Measurements from ENCODE around the gene HTR2A.

HTR2A gene

DNA sequence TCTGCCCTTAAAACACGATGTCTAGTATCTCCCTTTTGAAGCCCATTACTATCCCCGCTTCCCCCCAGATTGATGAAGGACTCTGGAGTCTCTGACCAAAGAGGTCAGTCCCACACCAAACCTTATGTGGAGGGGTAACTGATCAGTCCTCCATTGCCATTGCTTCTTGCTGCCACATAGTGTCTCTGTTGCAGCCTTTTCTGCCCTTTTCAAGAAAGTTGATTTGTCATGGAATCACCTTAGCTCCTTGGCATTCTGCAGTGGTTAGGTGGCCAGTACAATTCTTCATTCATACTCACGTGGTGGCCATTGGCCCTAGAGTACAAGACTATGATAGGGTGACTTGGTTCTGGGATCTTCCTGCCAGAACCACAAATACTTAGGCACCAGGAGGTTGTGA, 8.4 kb upstream of the HTR2A start:
- H3K27ac ChIP-seq (ENCODE audit: low read length): no peak overlapping the region
- H3K4me3 ChIP-seq (ENCODE audit: low read length): no peak overlapping the region
- TF ChIP-seq EZH2phosphoT487 (IDR thresholded peaks at IDR 0.05; ENCODE audit: low read length): no peak
- no peak for TF ChIP-seq EZH2 (optimal IDR thresholded peaks at IDR 0.05; ENCODE audit: low read depth, low read length)
- TF ChIP-seq, protein P1, sequence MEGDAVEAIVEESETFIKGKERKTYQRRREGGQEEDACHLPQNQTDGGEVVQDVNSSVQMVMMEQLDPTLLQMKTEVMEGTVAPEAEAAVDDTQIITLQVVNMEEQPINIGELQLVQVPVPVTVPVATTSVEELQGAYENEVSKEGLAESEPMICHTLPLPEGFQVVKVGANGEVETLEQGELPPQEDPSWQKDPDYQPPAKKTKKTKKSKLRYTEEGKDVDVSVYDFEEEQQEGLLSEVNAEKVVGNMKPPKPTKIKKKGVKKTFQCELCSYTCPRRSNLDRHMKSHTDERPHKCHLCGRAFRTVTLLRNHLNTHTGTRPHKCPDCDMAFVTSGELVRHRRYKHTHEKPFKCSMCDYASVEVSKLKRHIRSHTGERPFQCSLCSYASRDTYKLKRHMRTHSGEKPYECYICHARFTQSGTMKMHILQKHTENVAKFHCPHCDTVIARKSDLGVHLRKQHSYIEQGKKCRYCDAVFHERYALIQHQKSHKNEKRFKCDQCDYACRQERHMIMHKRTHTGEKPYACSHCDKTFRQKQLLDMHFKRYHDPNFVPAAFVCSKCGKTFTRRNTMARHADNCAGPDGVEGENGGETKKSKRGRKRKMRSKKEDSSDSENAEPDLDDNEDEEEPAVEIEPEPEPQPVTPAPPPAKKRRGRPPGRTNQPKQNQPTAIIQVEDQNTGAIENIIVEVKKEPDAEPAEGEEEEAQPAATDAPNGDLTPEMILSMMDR (IDR thresholded peaks at IDR 0.05; ENCODE audit: low read length): no peak
- no peaks in the 10 kb centered on the region for H3K27me3 ChIP-seq (replicated peaks; ENCODE audit: insufficient read depth, low read length)
- no peaks in the 10 kb centered on the region for H3F3A ChIP-seq (ENCODE audit: insufficient read depth, low read length)
- no peaks in the 10 kb centered on the region for H3K9me3 ChIP-seq (replicated peaks; ENCODE audit: insufficient read depth, low read length)
- H3K9ac ChIP-seq (ENCODE audit: low read length): no peak overlapping the region
- no peaks in the 10 kb centered on the region for H3K79me2 ChIP-seq (ENCODE audit: low read length)
- H3K36me3 ChIP-seq (replicated peaks; ENCODE audit: insufficient read depth, low read length): no peaks in the 10 kb centered on the region
- no peaks in the 10 kb centered on the region for H3K9me2 ChIP-seq (replicated peaks; ENCODE audit: insufficient read depth, low read length)
- no peaks in the 10 kb centered on the region for H4K20me1 ChIP-seq (ENCODE audit: insufficient read depth, low read length)
- H3K4me1 ChIP-seq (ENCODE audit: low read length): no peaks in the 10 kb centered on the region
- H3K4me2 ChIP-seq (ENCODE audit: low read depth, low read length): no peak overlapping the region
- no peak for DNase-seq
- H2AFZ ChIP-seq (ENCODE audit: low read length): no peak overlapping the region

GRCh38 chr13:46903748-46904147, 6.9 kb upstream of the HTR2A start:
- Histone ChIP-seq H3K9me3 (replicated peaks; ENCODE audit: insufficient read depth, low read length) (no peaks in the 10 kb centered on the region), H3K36me3 (replicated peaks; ENCODE audit: insufficient read depth, low read length) (no peaks in the 10 kb centered on the region)

DNA sequence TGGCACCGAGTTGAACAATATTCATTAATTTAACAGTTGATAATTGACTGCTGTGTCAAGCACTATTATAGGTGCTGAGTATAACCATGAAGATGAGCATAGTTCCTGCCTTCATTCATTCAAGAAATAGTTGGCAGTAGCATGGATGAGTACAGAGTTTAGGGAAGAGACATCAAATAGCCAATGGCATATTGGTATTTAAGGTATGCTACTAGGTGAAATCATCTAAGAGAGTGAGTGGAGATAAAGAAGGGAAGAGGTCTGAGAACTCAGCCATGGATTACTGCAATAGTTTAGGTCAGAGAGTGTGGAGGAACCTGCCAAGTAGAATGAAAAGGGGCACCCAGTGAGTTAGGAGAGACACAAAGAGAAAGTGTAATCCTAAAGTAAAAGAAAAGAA, 4.9 kb upstream of the HTR2A start:
- no peaks in the 10 kb centered on the region for H3K27me3 ChIP-seq (replicated peaks; ENCODE audit: insufficient read depth, low read length)
- H3K4me2 ChIP-seq (ENCODE audit: low read depth, low read length): no peak overlapping the region
- H3K9me2 ChIP-seq (replicated peaks; ENCODE audit: insufficient read depth, low read length): no peaks in the 10 kb centered on the region
- H3K36me3 ChIP-seq (replicated peaks; ENCODE audit: insufficient read depth, low read length): no peaks in the 10 kb centered on the region
- no peak overlapping the region for H3K4me3 ChIP-seq (ENCODE audit: low read length)
- DNase-seq: no peak
- no peak for TF ChIP-seq EZH2phosphoT487 (IDR thresholded peaks at IDR 0.05; ENCODE audit: low read length)
- TF ChIP-seq EZH2 (optimal IDR thresholded peaks at IDR 0.05; ENCODE audit: low read depth, low read length): no peak
- TF ChIP-seq, protein P1 (IDR thresholded peaks at IDR 0.05; ENCODE audit: low read length): no peak
- H3K9ac ChIP-seq (ENCODE audit: low read length): no peak overlapping the region
- H2AFZ ChIP-seq (ENCODE audit: low read length): no peak overlapping the region
- no peaks in the 10 kb centered on the region for H3K9me3 ChIP-seq (replicated peaks; ENCODE audit: insufficient read depth, low read length)
- no peaks in the 10 kb centered on the region for H3F3A ChIP-seq (ENCODE audit: insufficient read depth, low read length)
- no peak overlapping the region for H3K27ac ChIP-seq (ENCODE audit: low read length)
- no peaks in the 10 kb centered on the region for H3K4me1 ChIP-seq (ENCODE audit: low read length)
- H4K20me1 ChIP-seq (ENCODE audit: insufficient read depth, low read length): no peaks in the 10 kb centered on the region
- no peaks in the 10 kb centered on the region for H3K79me2 ChIP-seq (ENCODE audit: low read length)

More at GRCh38 chr13:46903748-46904147, 6.9 kb upstream of the HTR2A start:
- Histone ChIP-seq H3K4me2 (ENCODE audit: low read depth, low read length) (no peak overlapping the region), H3K79me2 (ENCODE audit: low read length) (no peaks in the 10 kb centered on the region), H4K20me1 (ENCODE audit: insufficient read depth, low read length) (no peaks in the 10 kb centered on the region), H2AFZ (ENCODE audit: low read length) (no peak overlapping the region), H3K9me2 (replicated peaks; ENCODE audit: insufficient read depth, low read length) (no peaks in the 10 kb centered on the region), H3K27ac (ENCODE audit: low read length) (no peak overlapping the region), H3F3A (ENCODE audit: insufficient read depth, low read length) (no peaks in the 10 kb centered on the region), H3K27me3 (replicated peaks; ENCODE audit: insufficient read depth, low read length) (no peaks in the 10 kb centered on the region), H3K4me1 (ENCODE audit: low read length) (no peaks in the 10 kb centered on the region), H3K4me3 (ENCODE audit: low read length) (no peak overlapping the region), H3K9ac (ENCODE audit: low read length) (no peak overlapping the region)
- no peak for DNase-seq
- TF ChIP-seq, protein P1 (IDR thresholded peaks at IDR 0.05; ENCODE audit: low read length): no peak
- TF ChIP-seq EZH2phosphoT487 (IDR thresholded peaks at IDR 0.05; ENCODE audit: low read length): no peak
- no peak for TF ChIP-seq EZH2 (optimal IDR thresholded peaks at IDR 0.05; ENCODE audit: low read depth, low read length)

Measured in MM.1S (cell line).